Measurements from ENCODE around the gene CKMT1B.
"Not testable (repeated sequence)": the region's sequence is repeated elsewhere in the genome, so short reads cannot be mapped to it uniquely, and the experiment has no call there.

Gene CKMT1B

DNA sequence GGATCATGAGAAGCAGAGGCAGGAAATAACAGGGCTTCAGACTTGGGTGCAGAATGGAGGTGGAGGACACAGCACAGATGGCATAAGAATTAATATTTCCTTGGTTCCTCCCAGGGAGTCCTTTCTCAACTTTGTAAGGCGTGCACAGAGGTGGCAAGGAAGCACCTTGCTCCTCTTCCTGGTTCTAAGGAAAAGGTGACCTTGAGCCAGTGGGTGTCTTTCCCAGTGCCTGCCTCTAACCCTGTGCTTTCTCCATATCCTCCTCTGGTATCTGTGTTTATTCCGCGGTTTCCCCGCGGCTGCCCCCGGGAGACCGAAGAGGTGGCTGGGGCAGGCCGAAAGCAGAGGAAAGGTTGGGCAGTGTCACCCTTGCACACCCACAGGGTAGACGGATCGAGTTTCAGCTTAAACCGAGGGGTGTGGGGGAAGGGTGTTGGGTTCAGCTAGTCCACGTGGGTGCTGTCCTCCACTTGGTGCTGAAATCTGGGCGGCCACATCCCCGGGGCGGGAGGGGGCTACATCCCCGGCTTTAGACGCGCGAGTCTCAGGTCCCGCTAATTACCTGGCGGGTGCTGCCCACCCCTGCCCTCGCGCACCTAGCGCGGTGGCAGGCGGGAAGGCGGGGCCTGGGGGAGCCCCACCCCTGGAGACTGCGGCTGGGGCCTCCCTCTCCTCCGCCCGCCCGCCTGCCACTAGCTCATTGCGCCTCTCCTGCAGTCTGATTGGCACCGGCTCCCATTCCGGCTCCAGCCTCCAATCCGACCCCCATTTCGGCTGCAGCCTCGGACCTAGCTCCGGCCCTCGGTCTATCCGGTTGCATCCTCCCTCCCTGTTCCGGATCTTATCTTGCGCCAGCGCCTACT, at the start of gene CKMT1B:
TSS of gene CKMT1B (plus strand) at position 700 of the 863 bp plus-strand sequence. CDS start 192 bp downstream, outside the sequence.
- not testable (repeated sequence) for H3K4me3 ChIP-seq (ENCODE audit: low read depth, low read length)

DNA sequence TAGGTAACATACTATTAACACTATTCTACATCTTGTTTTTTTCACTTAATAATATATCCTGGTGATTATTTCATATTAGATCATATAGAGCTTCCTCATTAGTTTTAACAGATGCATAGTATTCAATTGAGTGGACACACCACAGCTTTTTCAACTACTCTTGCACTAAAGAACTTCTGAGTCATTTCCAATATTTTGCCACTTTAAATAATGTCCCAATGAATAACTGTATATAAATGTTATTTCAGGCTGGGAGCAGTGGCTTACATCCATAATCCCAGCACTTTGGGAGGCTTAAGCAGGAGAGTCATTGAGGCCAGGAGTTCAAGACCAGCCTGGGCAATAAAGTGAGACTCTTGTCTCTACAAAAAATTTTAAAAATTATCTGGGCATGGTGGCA, 49.6 kb upstream of the CKMT1B start:
- TF ChIP-seq, protein P1, sequence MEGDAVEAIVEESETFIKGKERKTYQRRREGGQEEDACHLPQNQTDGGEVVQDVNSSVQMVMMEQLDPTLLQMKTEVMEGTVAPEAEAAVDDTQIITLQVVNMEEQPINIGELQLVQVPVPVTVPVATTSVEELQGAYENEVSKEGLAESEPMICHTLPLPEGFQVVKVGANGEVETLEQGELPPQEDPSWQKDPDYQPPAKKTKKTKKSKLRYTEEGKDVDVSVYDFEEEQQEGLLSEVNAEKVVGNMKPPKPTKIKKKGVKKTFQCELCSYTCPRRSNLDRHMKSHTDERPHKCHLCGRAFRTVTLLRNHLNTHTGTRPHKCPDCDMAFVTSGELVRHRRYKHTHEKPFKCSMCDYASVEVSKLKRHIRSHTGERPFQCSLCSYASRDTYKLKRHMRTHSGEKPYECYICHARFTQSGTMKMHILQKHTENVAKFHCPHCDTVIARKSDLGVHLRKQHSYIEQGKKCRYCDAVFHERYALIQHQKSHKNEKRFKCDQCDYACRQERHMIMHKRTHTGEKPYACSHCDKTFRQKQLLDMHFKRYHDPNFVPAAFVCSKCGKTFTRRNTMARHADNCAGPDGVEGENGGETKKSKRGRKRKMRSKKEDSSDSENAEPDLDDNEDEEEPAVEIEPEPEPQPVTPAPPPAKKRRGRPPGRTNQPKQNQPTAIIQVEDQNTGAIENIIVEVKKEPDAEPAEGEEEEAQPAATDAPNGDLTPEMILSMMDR (IDR thresholded peaks at IDR 0.05; ENCODE audit: low read depth, low read length) = no peak
- H3K4me3 ChIP-seq (ENCODE audit: low read depth, low read length) = no peak overlapping the region

DNA sequence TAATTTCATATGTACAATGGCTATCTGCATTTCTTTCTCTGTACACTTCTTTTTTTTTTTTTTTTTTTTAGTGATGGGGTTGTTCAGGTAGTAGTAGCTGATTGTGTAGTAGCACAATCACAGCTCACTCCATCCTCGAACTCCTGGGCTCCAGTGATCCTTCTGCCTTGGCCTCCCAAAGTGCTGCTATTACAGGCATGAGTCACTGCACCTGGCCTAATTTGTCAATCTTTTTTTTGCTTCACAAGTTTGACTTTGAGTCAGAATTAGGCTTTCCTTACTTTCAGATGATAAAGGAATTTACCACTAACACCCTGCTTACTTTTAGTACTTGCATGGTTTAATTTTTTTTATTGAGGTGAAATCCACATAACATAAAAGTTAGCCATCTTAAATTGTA, 48.4 kb upstream of the CKMT1B start:
- TF ChIP-seq, protein P1 (IDR thresholded peaks at IDR 0.05; ENCODE audit: low read depth, low read length) = no peak
- no peak overlapping the region for H3K4me3 ChIP-seq (ENCODE audit: low read depth, low read length)

DNA sequence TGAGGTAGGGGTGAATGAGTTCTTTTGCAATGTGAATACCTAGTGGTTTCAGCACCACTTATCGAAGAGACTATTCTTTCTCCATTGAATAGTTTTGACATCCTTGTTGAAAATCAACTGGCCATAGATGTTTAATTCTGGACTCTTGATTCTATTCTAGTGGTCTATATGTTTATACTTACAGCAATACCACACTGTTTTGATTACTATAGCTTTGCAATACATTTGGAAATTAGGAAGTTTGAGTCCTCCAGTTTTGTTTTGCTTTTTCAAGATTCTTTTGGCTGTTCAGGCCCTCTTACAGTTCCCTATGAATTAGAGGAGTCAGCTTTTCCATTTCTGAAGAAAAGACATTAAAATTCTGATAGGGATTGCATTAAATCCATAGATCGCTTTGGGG, 46.3 kb upstream of the CKMT1B start:
- no peak overlapping the region for H3K4me3 ChIP-seq (ENCODE audit: low read depth, low read length)
- TF ChIP-seq, protein P1 (IDR thresholded peaks at IDR 0.05; ENCODE audit: low read depth, low read length) = no peak

DNA sequence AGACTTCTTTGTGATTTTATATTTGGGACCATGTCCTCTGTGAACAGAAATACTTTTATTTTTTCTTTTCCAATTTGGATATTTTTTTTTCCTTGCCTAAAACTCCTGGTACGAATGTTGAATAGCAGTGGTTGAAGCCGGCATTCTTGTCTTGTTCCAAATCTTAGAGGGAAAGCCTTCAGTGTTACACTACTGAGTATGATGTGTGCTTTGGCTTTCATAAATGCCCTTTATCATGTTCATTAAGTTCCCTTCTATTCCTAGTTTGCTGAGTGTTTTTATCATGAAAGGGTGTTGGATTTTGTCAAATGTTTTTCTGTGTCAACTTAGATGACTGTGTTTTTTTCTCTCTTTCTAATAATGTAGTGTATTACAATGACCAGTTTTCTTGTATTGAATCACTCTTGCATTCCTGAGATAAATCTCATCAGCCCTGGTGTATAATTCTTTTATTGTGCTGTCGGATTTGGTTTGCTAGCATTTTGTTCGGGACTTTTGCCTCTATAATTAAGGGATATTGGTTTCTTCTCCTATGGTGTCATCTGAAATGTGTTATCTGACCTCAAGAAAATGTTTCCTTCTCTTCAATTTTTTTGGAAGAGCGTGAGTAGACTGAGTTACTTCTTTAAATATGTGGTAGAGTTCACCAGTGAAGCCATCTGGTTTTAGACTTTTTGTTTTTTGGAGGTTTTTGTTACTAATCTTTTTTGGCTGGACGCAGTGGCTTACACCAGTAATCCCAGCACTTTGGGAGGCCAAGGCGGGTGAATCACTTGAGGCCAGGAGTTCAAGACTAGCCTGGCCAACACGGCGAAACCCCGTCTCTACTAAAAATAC, 43.1 kb upstream of the CKMT1B start:
- TF ChIP-seq, protein P1 (IDR thresholded peaks at IDR 0.05; ENCODE audit: low read depth, low read length) = no peak
- H3K4me3 ChIP-seq (ENCODE audit: low read depth, low read length) = no peak overlapping the region

DNA sequence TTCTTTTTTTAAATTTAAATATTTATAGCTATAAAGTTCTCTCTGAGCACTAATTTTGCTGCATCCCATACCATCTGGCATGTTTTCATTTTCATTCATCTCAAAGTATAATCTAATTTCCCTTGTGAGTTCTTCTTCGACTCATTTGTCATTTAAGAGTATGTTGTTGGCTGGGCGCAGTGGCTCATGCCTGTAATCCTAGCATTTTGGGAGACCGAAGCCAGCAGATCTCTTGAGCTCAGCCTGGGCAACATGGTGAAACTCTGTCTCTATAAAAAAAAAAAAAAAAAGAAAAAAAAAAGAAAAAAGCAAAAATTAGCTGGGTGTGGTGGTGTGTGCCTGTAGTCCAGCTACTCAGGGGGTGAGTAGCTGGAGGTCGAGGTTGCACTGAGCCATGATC, 41.6 kb upstream of the CKMT1B start:
- TF ChIP-seq, protein P1 (IDR thresholded peaks at IDR 0.05; ENCODE audit: low read depth, low read length) = no peak
- no peak overlapping the region for H3K4me3 ChIP-seq (ENCODE audit: low read depth, low read length)

DNA sequence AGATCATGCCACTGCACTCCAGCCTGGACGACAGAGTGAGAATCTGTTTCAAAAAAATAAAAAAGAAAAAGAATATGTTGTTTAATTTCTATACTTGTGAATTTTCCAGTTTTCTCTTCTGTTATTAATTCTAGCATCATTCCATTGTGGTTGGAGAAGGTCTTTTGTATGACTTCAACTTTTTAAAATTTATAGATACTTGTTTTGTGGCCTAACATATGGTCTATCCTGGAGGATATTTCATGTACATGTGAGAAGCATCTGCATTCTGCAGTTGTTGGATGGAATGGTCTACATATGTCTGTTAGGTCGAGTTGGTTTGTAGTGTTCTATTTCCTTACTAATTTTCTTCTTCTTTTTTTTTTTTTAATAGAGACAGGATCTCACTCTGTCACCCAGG, 40.8 kb upstream of the CKMT1B start:
- TF ChIP-seq, protein P1 (IDR thresholded peaks at IDR 0.05; ENCODE audit: low read depth, low read length) = no peak
- no peak overlapping the region for H3K4me3 ChIP-seq (ENCODE audit: low read depth, low read length)

DNA sequence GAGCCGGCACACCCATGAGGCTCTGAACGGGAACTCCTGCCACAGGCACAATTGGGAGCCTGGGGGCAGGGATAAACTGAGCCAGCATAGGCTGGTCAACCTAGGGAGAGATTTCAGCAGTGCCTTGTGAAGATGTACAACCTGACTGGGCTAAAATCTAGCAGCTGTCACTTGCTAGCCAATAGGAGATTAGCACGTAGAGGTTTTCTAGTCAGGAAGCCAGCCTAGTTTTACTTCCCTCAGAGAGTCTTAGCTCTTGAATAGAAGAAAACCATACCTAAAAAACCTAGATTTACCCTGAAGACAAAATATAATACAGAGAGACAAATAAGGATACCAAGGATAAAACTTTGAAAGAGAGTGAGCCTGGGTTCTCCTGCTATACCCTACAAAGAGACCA, 31.1 kb upstream of the CKMT1B start:
- H3K4me3 ChIP-seq (ENCODE audit: low read depth, low read length) = not testable (repeated sequence)

DNA sequence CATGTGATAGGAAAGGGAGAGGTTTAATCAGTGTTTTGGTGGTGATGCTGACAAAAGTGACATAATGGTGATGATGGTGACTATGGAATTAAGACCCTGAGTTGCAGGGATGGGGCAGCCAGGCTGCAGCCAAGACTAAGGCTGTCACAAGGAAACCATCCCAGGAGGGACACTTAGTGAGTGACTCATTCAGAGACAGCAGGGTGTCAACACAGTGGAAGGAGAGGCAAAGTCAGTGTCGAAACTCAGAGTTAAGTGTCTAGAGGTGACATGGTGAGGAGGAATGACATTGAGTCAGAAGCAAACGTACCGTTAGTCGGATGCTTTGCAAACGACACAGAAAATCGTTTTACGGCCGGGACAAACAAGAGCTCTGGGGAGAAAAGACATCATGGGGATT, 30.0 kb upstream of the CKMT1B start:
- H3K4me3 ChIP-seq (ENCODE audit: low read depth, low read length) = not testable (repeated sequence)

DNA sequence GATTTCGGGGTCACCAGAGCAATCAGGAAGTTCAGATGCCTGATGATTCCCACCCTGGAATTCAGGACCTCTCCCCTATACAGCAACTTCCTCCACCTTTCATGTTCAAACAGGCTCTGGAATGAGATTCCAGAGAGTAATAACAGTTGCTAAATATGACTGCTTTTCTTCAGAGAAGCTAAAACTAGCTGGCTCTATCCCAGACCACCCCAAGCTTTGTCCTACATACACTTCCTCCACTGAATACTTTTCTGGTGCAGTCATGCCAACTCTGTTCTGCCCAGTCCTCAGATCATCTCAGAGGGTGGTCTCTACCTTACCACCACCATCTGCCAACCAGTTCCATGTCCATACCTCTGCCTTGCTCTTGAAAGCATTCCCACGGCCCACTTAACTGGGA, 27.2 kb upstream of the CKMT1B start:
- not testable (repeated sequence) for H3K4me3 ChIP-seq (ENCODE audit: low read depth, low read length)

DNA sequence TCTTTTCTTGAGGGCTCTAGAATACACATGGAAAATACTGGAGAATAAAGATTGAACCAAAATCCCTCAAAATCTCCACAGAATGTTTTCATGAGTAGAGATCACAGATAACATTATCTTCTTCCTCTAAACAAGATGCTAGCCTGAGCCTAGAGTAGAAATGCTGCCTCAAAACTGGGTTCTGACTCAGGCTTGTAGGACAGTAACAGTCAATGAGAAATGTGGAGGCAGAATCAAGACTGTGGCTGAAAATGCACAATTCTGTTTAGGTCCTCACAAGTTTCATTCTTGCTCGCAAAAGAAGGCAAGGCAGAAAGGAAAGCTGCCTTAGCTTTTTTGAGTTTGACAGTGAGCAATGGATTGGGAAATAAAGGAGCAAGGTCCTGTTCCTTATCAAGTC, 19.2 kb upstream of the CKMT1B start:
- not testable (repeated sequence) for H3K4me3 ChIP-seq (ENCODE audit: low read depth, low read length)

All from WI38 (cell line).